Mesendoderm (in vitro differentiated cells): ENCODE measurements around the gene TRPM3.

Experiments used
- DNase-seq: peaks from one replicate; pipeline ENCODE4 v3.0.0; 2013
- H2AK5ac ChIP-seq: 2 replicates; pipeline ENCODE4 v1.6.1; 2013; ENCODE audit warnings: low read length, inconsistent platforms
- H2BK120ac ChIP-seq: 2 replicates; pipeline ENCODE4 v1.6.1; 2013; ENCODE audit warnings: low read depth, mild to moderate bottlenecking, low read length, moderate library complexity, mixed read lengths
- H2BK15ac ChIP-seq: replicated peaks from 2 replicates; pipeline ENCODE4 v1.6.1; 2013; ENCODE audit warnings: low read depth, mild to moderate bottlenecking, moderate library complexity
- H2BK5ac ChIP-seq: 2 replicates; pipeline ENCODE4 v1.6.1; 2013; ENCODE audit warnings: low read length, inconsistent platforms
- H3K18ac ChIP-seq: 2 replicates; pipeline ENCODE4 v1.6.1; 2013; ENCODE audit warnings: mild to moderate bottlenecking, low read length, mixed read lengths
- H3K23ac ChIP-seq: one replicate; pipeline ENCODE4 v1.6.1; 2013; ENCODE audit warnings: low read length
- H3K27ac ChIP-seq: 2 replicates; pipeline ENCODE4 v1.5.1; 2013; ENCODE audit warnings: low read depth, mild to moderate bottlenecking, inconsistent platforms, low read length, moderate library complexity
- H3K27me3 ChIP-seq: 2 replicates; pipeline ENCODE4 v1.6.1; 2013; ENCODE audit warnings: low read length, control low read depth, mild to moderate bottlenecking, inconsistent platforms; ENCODE audit not compliant: insufficient read depth, poor library complexity
- H3K36me3 ChIP-seq: 2 replicates; pipeline ENCODE4 v1.6.1; 2013; ENCODE audit warnings: low read length, inconsistent platforms; ENCODE audit not compliant: control insufficient read depth, insufficient read depth
- H3K4ac ChIP-seq: one replicate; pipeline ENCODE4 v1.6.1; 2013; ENCODE audit warnings: low read depth, mild to moderate bottlenecking, low read length, moderate library complexity
- H3K4me1 ChIP-seq: 2 replicates; pipeline ENCODE4 v1.6.1; 2013; ENCODE audit warnings: low read depth, low read length, inconsistent platforms; ENCODE audit not compliant: control insufficient read depth
- H3K4me2 ChIP-seq: 2 replicates; pipeline ENCODE4 v1.6.1; 2013; ENCODE audit warnings: low read length
- H3K4me3 ChIP-seq: 2 replicates; pipeline ENCODE4 v1.5.1; 2013; ENCODE audit warnings: mild to moderate bottlenecking, low read length
- H3K56ac ChIP-seq: one replicate; pipeline ENCODE4 v1.6.1; 2013; ENCODE audit warnings: low read length
- H3K79me1 ChIP-seq: 2 replicates; pipeline ENCODE4 v1.6.1; 2013; ENCODE audit warnings: low read length, inconsistent platforms
- H3K79me2 ChIP-seq: 2 replicates; pipeline ENCODE4 v1.6.1; 2013; ENCODE audit warnings: mild to moderate bottlenecking, low read length; ENCODE audit not compliant: control insufficient read depth, insufficient read depth
- H3K9ac ChIP-seq: 2 replicates; pipeline ENCODE4 v1.6.1; 2013; ENCODE audit warnings: low read length, inconsistent platforms
- H4K5ac ChIP-seq: one replicate; pipeline ENCODE4 v1.6.1; 2013; ENCODE audit warnings: low read length
- H4K8ac ChIP-seq: one replicate; pipeline ENCODE4 v1.6.1; 2013; ENCODE audit warnings: low read depth, mild to moderate bottlenecking, control low read depth, low read length, moderate library complexity
- WGBS: extraction: QIAGEN DNeasy Blood & Tissue Kit; methylation state at CpG from one replicate; pipeline ENCODE4 v1.1.7; 2013; ENCODE audit warnings: low lambda C conversion rate, missing lambda C conversion rate; ENCODE audit not compliant: insufficient coverage; ENCODE audit errors: extremely low coverage; 5-methylcytosine and 5-hydroxymethylcytosine counted together

The TRPM3 gene

GRCh38 chr9:70701163-70701562 is 420.3 kb downstream of the TRPM3 start:
- H4K5ac ChIP-seq = no peak overlapping the region
- no peak overlapping the region for H2BK120ac ChIP-seq
- no peak overlapping the region for H3K18ac ChIP-seq
- H4K8ac ChIP-seq = no peak overlapping the region
- H2BK5ac ChIP-seq = no peak overlapping the region
- no peak overlapping the region for H3K23ac ChIP-seq
- H3K27ac ChIP-seq = no peak overlapping the region
- WGBS = no CpG with 5 or more reads among the region's 6 CpGs
- no peak for DNase-seq
- no peaks in the 10 kb centered on the region for H3K79me1 ChIP-seq
- H3K9ac ChIP-seq = no peak overlapping the region
- no peaks in the 10 kb centered on the region for H3K4me1 ChIP-seq
- H3K56ac ChIP-seq = no peak overlapping the region
- H3K36me3 ChIP-seq = no peaks in the 10 kb centered on the region
- no peak overlapping the region for H2BK15ac ChIP-seq
- no peaks in the 10 kb centered on the region for H3K79me2 ChIP-seq
- no peak overlapping the region for H3K4ac ChIP-seq
- H3K4me3 ChIP-seq = no peak overlapping the region
- no peak overlapping the region for H3K4me2 ChIP-seq
- H2AK5ac ChIP-seq = no peak overlapping the region
- H3K27me3 ChIP-seq = no peaks in the 10 kb centered on the region

- no peak overlapping the region for H2BK120ac ChIP-seq
- no peaks in the 10 kb centered on the region for H3K27me3 ChIP-seq
- no peak overlapping the region for H3K4me2 ChIP-seq
- H3K56ac ChIP-seq = no peak overlapping the region
- H2BK5ac ChIP-seq = no peak overlapping the region
- no peak overlapping the region for H3K4me3 ChIP-seq
- H4K8ac ChIP-seq = no peak overlapping the region
- DNase-seq = no peak
- no peak overlapping the region for H3K9ac ChIP-seq
- no peak overlapping the region for H3K27ac ChIP-seq
- H3K36me3 ChIP-seq = no peaks in the 10 kb centered on the region
- no peak overlapping the region for H2AK5ac ChIP-seq
- no peak overlapping the region for H2BK15ac ChIP-seq
- H3K23ac ChIP-seq = no peak overlapping the region
- no peaks in the 10 kb centered on the region for H3K79me2 ChIP-seq
- no peak overlapping the region for H4K5ac ChIP-seq
- H3K79me1 ChIP-seq = no peaks in the 10 kb centered on the region
- no peak overlapping the region for H3K4ac ChIP-seq
- no peaks in the 10 kb centered on the region for H3K4me1 ChIP-seq
- WGBS = no CpG with 5 or more reads among the region's 6 CpGs
- H3K18ac ChIP-seq = no peak overlapping the region
These were observed 424.6 kb downstream of the TRPM3 start for GRCh38 chr9:70696694-70697335.

- no peak overlapping the region for H3K9ac ChIP-seq
- no peaks in the 10 kb centered on the region for H3K79me2 ChIP-seq
- no peak overlapping the region for H2AK5ac ChIP-seq
- no peaks in the 10 kb centered on the region for H3K36me3 ChIP-seq
- no peak overlapping the region for H3K27ac ChIP-seq
- no peak overlapping the region for H2BK5ac ChIP-seq
- no peaks in the 10 kb centered on the region for H3K79me1 ChIP-seq
- no peak overlapping the region for H2BK15ac ChIP-seq
- no peak for DNase-seq
- no CpG with 5 or more reads among the region's 5 CpGs for WGBS
- no peak overlapping the region for H3K4me2 ChIP-seq
- H3K4me1 ChIP-seq = no peaks in the 10 kb centered on the region
- H3K27me3 ChIP-seq = no peaks in the 10 kb centered on the region
- no peak overlapping the region for H4K8ac ChIP-seq
- no peak overlapping the region for H3K4ac ChIP-seq
- no peak overlapping the region for H4K5ac ChIP-seq
- no peak overlapping the region for H3K56ac ChIP-seq
- H3K23ac ChIP-seq = no peak overlapping the region
- no peak overlapping the region for H2BK120ac ChIP-seq
- H3K18ac ChIP-seq = no peak overlapping the region
- no peak overlapping the region for H3K4me3 ChIP-seq
These were observed 426.7 kb downstream of the TRPM3 start for GRCh38 chr9:70694758-70695157.

GRCh38 chr9:70693186-70693585 is 428.2 kb downstream of the TRPM3 start:
- Histone ChIP-seq H3K4ac (no peak overlapping the region), H3K4me3 (no peak overlapping the region), H3K9ac (no peak overlapping the region), H3K36me3 (no peaks in the 10 kb centered on the region), H3K4me2 (no peak overlapping the region), H2BK5ac (no peak overlapping the region), H3K4me1 (no peaks in the 10 kb centered on the region), H3K79me2 (no peaks in the 10 kb centered on the region), H2BK120ac (no peak overlapping the region), H3K27ac (no peak overlapping the region), H2AK5ac (no peak overlapping the region), H3K27me3 (no peaks in the 10 kb centered on the region), H3K79me1 (no peaks in the 10 kb centered on the region), H3K56ac (no peak overlapping the region), H4K8ac (no peak overlapping the region), H3K18ac (no peak overlapping the region), H2BK15ac (no peak overlapping the region), H4K5ac (no peak overlapping the region), H3K23ac (no peak overlapping the region)
- WGBS = no CpG with 5 or more reads among the region's 1 CpG
- no peak for DNase-seq

GRCh38 chr9:70692431-70692830 is 429.0 kb downstream of the TRPM3 start:
- Histone ChIP-seq H3K23ac (no peak overlapping the region), H3K4me2 (no peak overlapping the region), H2BK5ac (no peak overlapping the region), H2BK120ac (no peak overlapping the region), H3K79me2 (no peaks in the 10 kb centered on the region), H2BK15ac (no peak overlapping the region), H4K5ac (no peak overlapping the region), H3K4me1 (no peaks in the 10 kb centered on the region), H4K8ac (no peak overlapping the region), H3K27ac (no peak overlapping the region), H3K79me1 (no peaks in the 10 kb centered on the region), H3K4me3 (no peak overlapping the region), H3K56ac (no peak overlapping the region), H3K27me3 (no peaks in the 10 kb centered on the region), H3K36me3 (no peaks in the 10 kb centered on the region), H3K4ac (no peak overlapping the region), H3K18ac (no peak overlapping the region), H2AK5ac (no peak overlapping the region), H3K9ac (no peak overlapping the region)
- WGBS = no CpG with 5 or more reads among the region's 4 CpGs
- no peak for DNase-seq

GRCh38 chr9:70688704-70689103 is 432.7 kb downstream of the TRPM3 start:
- H3K23ac ChIP-seq = no peak overlapping the region
- H4K8ac ChIP-seq = no peak overlapping the region
- no peak overlapping the region for H3K56ac ChIP-seq
- no peak overlapping the region for H3K27ac ChIP-seq
- DNase-seq = no peak
- H3K4me2 ChIP-seq = no peak overlapping the region
- no peak overlapping the region for H3K18ac ChIP-seq
- H2BK5ac ChIP-seq = no peak overlapping the region
- no peaks in the 10 kb centered on the region for H3K27me3 ChIP-seq
- no peaks in the 10 kb centered on the region for H3K36me3 ChIP-seq
- no peak overlapping the region for H3K9ac ChIP-seq
- H3K79me1 ChIP-seq = no peaks in the 10 kb centered on the region
- no peak overlapping the region for H3K4ac ChIP-seq
- no peak overlapping the region for H4K5ac ChIP-seq
- no peak overlapping the region for H2BK120ac ChIP-seq
- H3K79me2 ChIP-seq = no peaks in the 10 kb centered on the region
- H3K4me1 ChIP-seq = no peaks in the 10 kb centered on the region
- H2AK5ac ChIP-seq = no peak overlapping the region
- no peak overlapping the region for H2BK15ac ChIP-seq
- H3K4me3 ChIP-seq = no peak overlapping the region
